ENCODE results near the gene F7. TPM values are rescaled to one million over a fixed set of nuclear protein-coding genes. Genes with fewer than 3 reads are reported as not detected.

F7 gene
- total and polyA plus RNA-seq, 2 experiments from 2014 or later, result 0.83 TPM; not detected in 1

GRCh38 chr13:113146750-113147149 is 41.2 kb downstream of the F7 start:
- no peaks in the 10 kb centered on the region for H3K4me1 ChIP-seq (ENCODE audit: low read depth)
- no peak for TF ChIP-seq CTCF (IDR thresholded peaks at IDR 0.05; ENCODE audit: low read depth, low read length)
- H3K27me3 ChIP-seq, result peaks cover 22% of the 10 kb centered on the region
- DNase-seq (ENCODE audit: low read depth in 1 of 2, low spot score in 1 of 2), result no peak
- H3K9me3 ChIP-seq (ENCODE audit: low read depth), result no peaks in the 10 kb centered on the region
- no peak overlapping the region for H3K27ac ChIP-seq
- H3K36me3 ChIP-seq, result no peaks in the 10 kb centered on the region
- H3K4me3 ChIP-seq, result no peak overlapping the region

DNA sequence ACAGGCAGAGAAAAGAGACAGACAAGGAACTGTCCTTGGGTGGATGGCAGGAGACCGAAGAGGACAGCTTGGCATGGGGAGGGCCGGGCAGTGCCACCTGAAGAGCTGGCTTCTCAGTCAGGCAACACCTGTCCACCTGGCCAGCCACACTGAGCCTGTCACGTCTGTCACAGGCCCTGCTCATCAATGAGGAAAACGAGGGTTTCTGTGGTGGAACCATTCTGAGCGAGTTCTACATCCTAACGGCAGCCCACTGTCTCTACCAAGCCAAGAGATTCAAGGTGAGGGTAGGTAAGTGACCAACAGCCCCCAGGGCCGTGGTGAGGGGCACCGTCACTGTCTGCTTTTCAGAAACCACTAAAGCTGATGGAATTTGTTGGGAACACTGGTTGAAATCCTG is 41.6 kb downstream of the F7 start:
- H3K9me3 ChIP-seq (ENCODE audit: low read depth), result no peaks in the 10 kb centered on the region
- no peak overlapping the region for H3K27ac ChIP-seq
- DNase-seq (ENCODE audit: low read depth in 1 of 2, low spot score in 1 of 2), result no peak
- TF ChIP-seq CTCF (IDR thresholded peaks at IDR 0.05; ENCODE audit: low read depth, low read length), result no peak
- H3K36me3 ChIP-seq, result no peaks in the 10 kb centered on the region
- H3K4me3 ChIP-seq, result no peak overlapping the region
- H3K4me1 ChIP-seq (ENCODE audit: low read depth), result peaks cover 1% of the 10 kb centered on the region
- peaks cover 27% of the 10 kb centered on the region for H3K27me3 ChIP-seq

DNA sequence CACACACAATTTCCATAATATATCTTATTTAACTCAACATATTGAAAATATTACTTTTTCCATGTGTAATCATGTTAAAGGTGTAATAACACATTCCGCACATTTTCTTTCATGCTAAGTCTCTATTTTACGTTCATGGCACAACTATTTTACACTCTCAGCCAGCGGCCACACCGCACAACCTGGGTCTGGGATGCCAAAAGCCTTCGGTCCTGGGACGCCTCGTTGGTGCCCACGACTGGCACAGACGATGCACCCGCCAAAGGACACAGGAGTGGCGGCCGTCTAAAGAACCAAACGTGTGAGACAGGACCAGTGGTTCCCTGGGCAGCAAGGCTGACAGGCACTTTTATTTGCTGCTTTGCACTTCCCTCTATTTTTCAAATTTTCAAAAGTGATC is 42.8 kb downstream of the F7 start:
- no peak for TF ChIP-seq CTCF (IDR thresholded peaks at IDR 0.05; ENCODE audit: low read depth, low read length)
- H3K36me3 ChIP-seq, result no peaks in the 10 kb centered on the region
- no peak overlapping the region for H3K27ac ChIP-seq
- no peaks in the 10 kb centered on the region for H3K9me3 ChIP-seq (ENCODE audit: low read depth)
- peaks cover 33% of the 10 kb centered on the region for H3K27me3 ChIP-seq
- DNase-seq (ENCODE audit: low read depth in 1 of 2, low spot score in 1 of 2), result no peak
- H3K4me1 ChIP-seq (ENCODE audit: low read depth), result peaks cover 12% of the 10 kb centered on the region
- H3K4me3 ChIP-seq, result no peak overlapping the region

DNA sequence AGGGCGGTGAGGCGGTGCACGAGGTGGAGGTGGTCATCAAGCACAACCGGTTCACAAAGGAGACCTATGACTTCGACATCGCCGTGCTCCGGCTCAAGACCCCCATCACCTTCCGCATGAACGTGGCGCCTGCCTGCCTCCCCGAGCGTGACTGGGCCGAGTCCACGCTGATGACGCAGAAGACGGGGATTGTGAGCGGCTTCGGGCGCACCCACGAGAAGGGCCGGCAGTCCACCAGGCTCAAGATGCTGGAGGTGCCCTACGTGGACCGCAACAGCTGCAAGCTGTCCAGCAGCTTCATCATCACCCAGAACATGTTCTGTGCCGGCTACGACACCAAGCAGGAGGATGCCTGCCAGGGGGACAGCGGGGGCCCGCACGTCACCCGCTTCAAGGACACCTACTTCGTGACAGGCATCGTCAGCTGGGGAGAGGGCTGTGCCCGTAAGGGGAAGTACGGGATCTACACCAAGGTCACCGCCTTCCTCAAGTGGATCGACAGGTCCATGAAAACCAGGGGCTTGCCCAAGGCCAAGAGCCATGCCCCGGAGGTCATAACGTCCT is 43.4 kb downstream of the F7 start:
- H3K9me3 ChIP-seq (ENCODE audit: low read depth), result no peaks in the 10 kb centered on the region
- peaks cover 14% of the 10 kb centered on the region for H3K4me1 ChIP-seq (ENCODE audit: low read depth)
- no peak for TF ChIP-seq CTCF (IDR thresholded peaks at IDR 0.05; ENCODE audit: low read depth, low read length)
- peaks cover 33% of the 10 kb centered on the region for H3K27me3 ChIP-seq
- H3K4me3 ChIP-seq, result no peak overlapping the region
- no peak for DNase-seq (ENCODE audit: low read depth in 1 of 2, low spot score in 1 of 2)
- no peak overlapping the region for H3K27ac ChIP-seq
- H3K36me3 ChIP-seq, result no peaks in the 10 kb centered on the region

- no peak for DNase-seq (ENCODE audit: low read depth in 1 of 2, low spot score in 1 of 2)
- Histone ChIP-seq H3K9me3 (ENCODE audit: low read depth) (no peaks in the 10 kb centered on the region), H3K27me3 (peaks cover 30% of the 10 kb centered on the region), H3K27ac (no peak overlapping the region), H3K4me3 (no peak overlapping the region), H3K4me1 (ENCODE audit: low read depth) (peaks cover 14% of the 10 kb centered on the region), H3K36me3 (no peaks in the 10 kb centered on the region)
- TF ChIP-seq CTCF (IDR thresholded peaks at IDR 0.05; ENCODE audit: low read depth, low read length), result no peak
These were observed 44.3 kb downstream of the F7 start for GRCh38 chr13:113149711-113150549.

Measured in cardiac muscle cell (in vitro differentiated cells and primary cell).